Suprapubic skin (tissue), 3 donors: Measurements from ENCODE around the gene NCAM2.

Experiments used
- POLR2A ChIP-seq, 2 donors: fragments of 450-650 bp; IDR thresholded peaks; one replicate each; pipeline ENCODE4 v1.6.1; 2017; ENCODE audit warnings: antibody characterized with exemption in 2 of 2, mild to moderate bottlenecking in 2 of 2, moderate library complexity in 2 of 2
- TF ChIP-seq, protein P1 (sequence below), 2 donors: fragments of 200-600 bp in 1 of 2; fragments of 450-650 bp in 1 of 2; sonication (generic) in 1 of 2; IDR thresholded peaks; one replicate each; pipeline ENCODE4 v1.5.1; 2016 to 2019; ENCODE audit warnings: antibody characterized with exemption in 2 of 2, mild to moderate bottlenecking in 1 of 2, moderate library complexity in 1 of 2

DNA sequence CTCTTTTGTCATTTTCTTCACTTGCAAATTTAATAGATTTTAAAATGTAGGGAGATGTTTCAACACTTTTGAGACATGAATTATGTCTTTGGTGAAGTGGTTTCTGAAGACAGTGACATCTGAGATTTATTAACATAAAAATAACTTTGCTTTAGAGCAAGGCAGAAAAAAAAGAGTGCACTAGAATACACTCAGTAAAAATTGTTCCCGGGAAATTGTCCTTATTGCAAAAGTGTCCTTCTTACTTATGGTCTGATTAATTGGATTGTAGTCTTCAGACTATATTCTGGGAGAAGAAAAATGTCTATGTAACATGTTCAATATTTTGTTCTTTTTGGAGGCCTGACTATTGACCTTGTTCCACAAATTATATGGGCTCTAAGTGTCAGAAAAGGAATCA, 468.5 kb downstream of the NCAM2 start:
- TF ChIP-seq, protein P1, sequence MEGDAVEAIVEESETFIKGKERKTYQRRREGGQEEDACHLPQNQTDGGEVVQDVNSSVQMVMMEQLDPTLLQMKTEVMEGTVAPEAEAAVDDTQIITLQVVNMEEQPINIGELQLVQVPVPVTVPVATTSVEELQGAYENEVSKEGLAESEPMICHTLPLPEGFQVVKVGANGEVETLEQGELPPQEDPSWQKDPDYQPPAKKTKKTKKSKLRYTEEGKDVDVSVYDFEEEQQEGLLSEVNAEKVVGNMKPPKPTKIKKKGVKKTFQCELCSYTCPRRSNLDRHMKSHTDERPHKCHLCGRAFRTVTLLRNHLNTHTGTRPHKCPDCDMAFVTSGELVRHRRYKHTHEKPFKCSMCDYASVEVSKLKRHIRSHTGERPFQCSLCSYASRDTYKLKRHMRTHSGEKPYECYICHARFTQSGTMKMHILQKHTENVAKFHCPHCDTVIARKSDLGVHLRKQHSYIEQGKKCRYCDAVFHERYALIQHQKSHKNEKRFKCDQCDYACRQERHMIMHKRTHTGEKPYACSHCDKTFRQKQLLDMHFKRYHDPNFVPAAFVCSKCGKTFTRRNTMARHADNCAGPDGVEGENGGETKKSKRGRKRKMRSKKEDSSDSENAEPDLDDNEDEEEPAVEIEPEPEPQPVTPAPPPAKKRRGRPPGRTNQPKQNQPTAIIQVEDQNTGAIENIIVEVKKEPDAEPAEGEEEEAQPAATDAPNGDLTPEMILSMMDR (IDR thresholded peaks at IDR 0.05) = no peak
- no peak for TF ChIP-seq POLR2A (IDR thresholded peaks at IDR 0.05)
